ENCODE results near the gene HOXA3. TPM values are rescaled to one million over a fixed set of nuclear protein-coding genes. Genes with fewer than 3 reads are reported as not detected.

Gene HOXA3
- total RNA-seq, 4 donors from 2014 or later, result 6.4 to 22.6 (median 10.3) TPM

DNA sequence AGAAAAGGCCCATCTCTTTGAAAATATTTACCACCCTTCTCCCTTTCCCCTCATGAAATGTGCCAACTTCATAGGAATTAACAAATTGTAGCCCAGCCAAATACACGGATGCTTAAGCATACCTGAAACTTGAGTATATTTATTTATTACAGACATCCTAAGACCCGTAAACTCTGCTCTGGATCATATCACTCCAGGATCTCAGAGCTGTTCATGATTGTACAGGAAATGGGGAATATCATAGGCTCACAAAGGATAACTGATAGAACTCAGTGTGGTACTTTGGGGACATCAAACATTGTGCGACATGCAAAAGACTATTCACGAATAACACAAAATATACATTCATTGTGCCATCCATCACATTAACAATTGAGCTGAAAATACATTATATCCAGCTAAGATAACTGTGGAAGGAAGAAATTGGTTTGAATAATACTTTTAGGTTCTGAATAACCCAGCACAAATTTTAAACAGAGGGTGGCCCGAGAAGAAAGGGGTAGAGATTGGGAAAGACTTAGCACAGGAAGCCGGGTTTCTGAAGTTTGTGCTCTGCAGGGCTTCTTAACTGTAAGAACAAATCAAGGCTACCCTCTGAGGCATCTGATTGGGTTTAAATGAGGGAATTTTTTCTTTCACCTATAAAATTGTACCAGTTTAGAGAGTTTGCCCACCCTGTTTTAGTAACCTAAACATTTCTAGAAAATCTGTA, 59.0 kb downstream of the HOXA3 start:
- ATAC-seq, result no peak
- WGBS, 2 donors (ENCODE audit: low coverage in 1 of 2), result 69 to 78% methylated on average over 6 of the region's 6 CpGs
- TF ChIP-seq POLR2A (IDR thresholded peaks at IDR 0.05), result no peak
- no peak for TF ChIP-seq CTCF (IDR thresholded peaks at IDR 0.05)
- TF ChIP-seq POLR2AphosphoS5 (IDR thresholded peaks at IDR 0.05), result no peak
- TF ChIP-seq EP300 (IDR thresholded peaks at IDR 0.05), result no peak
- no peak overlapping the region for H3K4me3 ChIP-seq
- H3K36me3 ChIP-seq, result no peaks in the 10 kb centered on the region
- H3K4me1 ChIP-seq, result peaks cover 0 to 23% (median 0%) of the 10 kb centered on the region in 3 donors
- no peaks in the 10 kb centered on the region for H3K9me3 ChIP-seq
- H3K27ac ChIP-seq, result peak overlapping the region in 1 of 4 donors; percentile 99
- peaks cover 9% of the 10 kb centered on the region for H3K27me3 ChIP-seq

DNA sequence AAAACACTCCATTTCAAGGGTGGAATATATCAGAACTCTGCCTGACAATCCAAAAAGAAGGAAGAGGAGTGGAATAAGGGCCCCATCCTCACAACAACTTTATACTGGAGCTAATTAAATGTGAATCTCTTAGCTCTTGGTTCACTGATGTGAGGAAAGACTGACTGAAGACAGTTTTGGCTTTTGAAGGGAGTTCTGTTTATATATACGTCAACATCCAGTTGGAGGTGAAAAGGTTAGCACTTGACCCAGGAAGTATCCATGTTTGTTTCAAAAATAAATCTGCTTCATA, 59.6 kb downstream of the HOXA3 start:
- ATAC-seq, result no peak
- H3K36me3 ChIP-seq, result no peaks in the 10 kb centered on the region
- no peak overlapping the region for H3K27ac ChIP-seq
- 33 to 62% methylated on average over 1 of the region's 1 CpG for WGBS, 2 donors (ENCODE audit: low coverage in 1 of 2)
- no peak overlapping the region for H3K4me3 ChIP-seq
- peaks cover 14% of the 10 kb centered on the region for H3K27me3 ChIP-seq
- TF ChIP-seq POLR2AphosphoS5 (IDR thresholded peaks at IDR 0.05), result no peak
- TF ChIP-seq POLR2A (IDR thresholded peaks at IDR 0.05), result no peak
- no peak for TF ChIP-seq EP300 (IDR thresholded peaks at IDR 0.05)
- no peak for TF ChIP-seq CTCF (IDR thresholded peaks at IDR 0.05)
- H3K9me3 ChIP-seq, result no peaks in the 10 kb centered on the region
- peaks cover 0 to 23% (median 0%) of the 10 kb centered on the region in 3 donors for H3K4me1 ChIP-seq

GRCh38 chr7:27091941-27092818, 60.2 kb downstream of the HOXA3 start:
- TF ChIP-seq POLR2AphosphoS5 (IDR thresholded peaks at IDR 0.05), result no peak
- no peak for TF ChIP-seq CTCF (IDR thresholded peaks at IDR 0.05)
- no peak for ATAC-seq
- H3K27ac ChIP-seq, result no peak overlapping the region
- H3K27me3 ChIP-seq, result peaks cover 20% of the 10 kb centered on the region
- no peak overlapping the region for H3K4me3 ChIP-seq
- no peaks in the 10 kb centered on the region for H3K9me3 ChIP-seq
- H3K36me3 ChIP-seq, result no peaks in the 10 kb centered on the region
- 77 to 96% methylated on average over 4 to 7 of the region's 9 CpGs for WGBS, 2 donors (ENCODE audit: low coverage in 1 of 2)
- peaks cover 0 to 19% (median 0%) of the 10 kb centered on the region in 3 donors for H3K4me1 ChIP-seq

GRCh38 chr7:27091105-27091504, 61.3 kb downstream of the HOXA3 start:
- peaks cover 0 to 18% (median 0%) of the 10 kb centered on the region in 3 donors for H3K4me1 ChIP-seq

More at GRCh38 chr7:27091105-27091504, 61.3 kb downstream of the HOXA3 start:
- H3K27ac ChIP-seq, result no peak overlapping the region
- 41 to 67% methylated on average over 1 to 3 of the region's 3 CpGs for WGBS, 2 donors (ENCODE audit: low coverage in 1 of 2)
- no peaks in the 10 kb centered on the region for H3K36me3 ChIP-seq
- no peak for TF ChIP-seq CTCF (IDR thresholded peaks at IDR 0.05)
- TF ChIP-seq POLR2AphosphoS5 (IDR thresholded peaks at IDR 0.05), result no peak
- TF ChIP-seq POLR2A (IDR thresholded peaks at IDR 0.05), result no peak
- no peak for TF ChIP-seq EP300 (IDR thresholded peaks at IDR 0.05)
- no peaks in the 10 kb centered on the region for H3K9me3 ChIP-seq
- no peak overlapping the region for H3K4me3 ChIP-seq
- peaks cover 24% of the 10 kb centered on the region for H3K27me3 ChIP-seq
- ATAC-seq, result no peak

Data from gastroesophageal sphincter (tissue), 4 donors.